K562 (cell line): ENCODE results near the gene RCN2. TPM values are rescaled to one million over a fixed set of nuclear protein-coding genes. Genes with fewer than 3 reads are reported as not detected.

Source experiments
- ATAC-seq: fragments of 200-7000 bp; cut with Tn5 transposase; 3 replicates; pipeline ENCODE4 v1.9.1; 2020; ENCODE audit warnings: moderate library complexity
- BruUV-seq: library from RNA; stranded (reverse); fragments of 400-500 nt; replicated peaks from 2 replicates; lab custom pipeline; 2021; lab: Mats Ljungman, UMichigan
- CTCF ChIA-PET: fragments of 300-600 bp; formaldehyde crosslinking; extraction: SDS; loops from one replicate; lab custom pipeline; 2021; ENCODE audit warnings: low intra/inter-chr PET ratio; lab: Yijun Ruan, JAX
- POLR2A ChIA-PET: fragments of 300-600, 350-650 bp; sonication (Branson Sonifier 250); formaldehyde crosslinking; extraction: SDS; loops from one replicate; lab custom pipeline; 2021; ENCODE audit warnings: antibody characterized with exemption, inconsistent platforms; lab: Yijun Ruan, JAX
- DNase-seq, 4 experiments: peaks; one replicate each; pipeline versions ENCODE4 v3.0.0 to v3.0.0-alpha.2; 2011 to 2018; ENCODE audit warnings: low spot score in 3 of 4, mixed read lengths in 3 of 4; ENCODE audit errors: extremely low read depth in 1 of 4
- FAIRE-seq: peaks from 2 replicates; lab custom pipeline; 2011; peaks lifted over from hg19 to GRCh38; lab: Jason Lieb, UNC
- H2AFZ ChIP-seq: 2 replicates; pipeline ENCODE4 v1.6.0; 2011; ENCODE audit warnings: low read depth, low read length, control low read depth, inconsistent platforms
- H3K27ac ChIP-seq: fragments of 200-600 bp; 3 replicates; pipeline ENCODE4 v1.8.0; 2011; ENCODE audit warnings: low read depth, mild to moderate bottlenecking, control low read depth, inconsistent platforms, low read length, moderate library complexity, mixed read lengths; ENCODE audit errors: extremely low read depth
- H3K27me3 ChIP-seq, 2 experiments: fragments of 300-600 bp in 1 of 2; 2 replicates in 1 of 2; 3 replicates in 1 of 2; pipeline versions ENCODE4 v1.6.0 to v1.8.0; 2011; ENCODE audit warnings: inconsistent platforms in 2 of 2, low read length in 2 of 2, mild to moderate bottlenecking in 1 of 2, mixed read lengths in 1 of 2, moderate library complexity in 1 of 2; ENCODE audit not compliant: control insufficient read depth in 2 of 2, insufficient read depth in 2 of 2
- H3K36me3 ChIP-seq: fragments of 300-600 bp; 3 replicates; pipeline ENCODE4 v1.8.0; 2011; ENCODE audit warnings: mild to moderate bottlenecking, low read length, inconsistent platforms; ENCODE audit not compliant: control insufficient read depth, insufficient read depth
- H3K4me1 ChIP-seq, 2 experiments: fragments of 200-600 bp in 1 of 2; replicated peaks in 1 of 2; 2 replicates in 1 of 2; 3 replicates in 1 of 2; pipeline versions ENCODE4 v1.5.1 to v1.8.0; 2011; ENCODE audit warnings: inconsistent platforms in 2 of 2, low read length in 2 of 2, mild to moderate bottlenecking in 1 of 2, mixed read lengths in 1 of 2, moderate library complexity in 1 of 2; ENCODE audit not compliant: control insufficient read depth in 2 of 2, insufficient read depth in 2 of 2
- H3K4me2 ChIP-seq: 2 replicates; pipeline ENCODE4 v1.6.1; 2011; ENCODE audit warnings: low read length, control low read depth, inconsistent platforms, mixed read lengths; ENCODE audit not compliant: insufficient read depth
- H3K4me3 ChIP-seq: fragments of 200-600 bp; sonication (generic), shearing (Covaris generic); 2 replicates; pipeline ENCODE4 v1.5.1; 2016; ENCODE audit warnings: control low read depth, inconsistent platforms
- H3K79me2 ChIP-seq: fragments of 200-600 bp; 3 replicates; pipeline ENCODE4 v1.8.0; 2011; ENCODE audit warnings: low read length, inconsistent platforms; ENCODE audit not compliant: control insufficient read depth, insufficient read depth
- H3K9ac ChIP-seq, 2 experiments: 2 replicates each; pipeline versions ENCODE4 v1.6.0 to v1.6.1; 2011; ENCODE audit warnings: low read depth in 2 of 2, low read length in 2 of 2, control low read depth in 1 of 2, inconsistent platforms in 1 of 2, mild to moderate bottlenecking in 1 of 2, mixed read lengths in 1 of 2; ENCODE audit not compliant: insufficient read depth in 1 of 2
- H3K9me1 ChIP-seq: one replicate; pipeline ENCODE4 v1.6.0; 2011; ENCODE audit warnings: inconsistent platforms, mild to moderate bottlenecking, low read length, moderate library complexity; ENCODE audit not compliant: control insufficient read depth, insufficient read depth
- H3K9me3 ChIP-seq: replicated peaks from 2 replicates; pipeline ENCODE4 v1.5.1; 2011; ENCODE audit warnings: low read depth, low read length, inconsistent platforms; ENCODE audit not compliant: control insufficient read depth, insufficient read depth
- H4K20me1 ChIP-seq: replicated peaks from 2 replicates; pipeline ENCODE4 v1.6.1; 2011; ENCODE audit warnings: low read length, inconsistent platforms, mixed read lengths; ENCODE audit not compliant: control insufficient read depth, insufficient read depth
- ARNT ChIP-seq, 2 experiments: fragments of 450-650 bp; IDR thresholded peaks; 2 replicates each; pipeline ENCODE4 v1.6.1; 2016; ENCODE audit warnings: mild to moderate bottlenecking in 1 of 2
- FUS ChIP-seq: fragments of 200-400 bp; formaldehyde crosslinking; optimal IDR thresholded peaks from 2 replicates; pipeline ENCODE3; 2017; ENCODE audit warnings: low read depth, low read length
- GABPB1 ChIP-seq: sonication (generic); formaldehyde crosslinking; IDR thresholded peaks from 2 replicates; pipeline ENCODE4 v1.8.0; 2022; ENCODE audit warnings: mild to moderate bottlenecking, missing genetic modification reagents
- PCBP1 ChIP-seq: fragments of 200-400 bp; formaldehyde crosslinking; IDR thresholded peaks from 2 replicates; pipeline ENCODE4 v1.6.1; 2018; ENCODE audit warnings: mild to moderate bottlenecking, low read depth, low read length; ENCODE audit not compliant: poor library complexity, severe bottlenecking
- ZKSCAN3 ChIP-seq: fragments of 250-450 bp; sonication (Bioruptor Pico); IDR thresholded peaks from 2 replicates; pipeline ENCODE4 v1.4.0; 2020
- ZNF445 ChIP-seq: fragments of 250-450 bp; sonication (Bioruptor Pico); IDR thresholded peaks from 2 replicates; pipeline ENCODE4 v1.4.0; 2020; ENCODE audit warnings: low read depth, mild to moderate bottlenecking, moderate library complexity
- WGBS: fragments of 100-300 bp; shearing (Covaris generic); methylation state at CpG from one replicate; pipeline ENCODE4 v1.1.6; 2016; ENCODE audit warnings: low coverage, mixed read lengths; ENCODE audit not compliant: insufficient coverage; ENCODE audit errors: missing lambda C conversion rate; 5-methylcytosine and 5-hydroxymethylcytosine counted together
- in situ Hi-C: fragments of 300-500 bp; cut with MboI; formaldehyde crosslinking; loops from 4 replicates; pipeline ENCODE4 v1.15.0; 2018; ENCODE audit warnings: inconsistent platforms, mixed read lengths
- intact Hi-C: fragments of 100-400 bp; cut with micrococcal nuclease; formaldehyde crosslinking; loops from 2 replicates; pipeline ENCODE4 v1.14.2; 2022
- polyA plus RNA-seq, 8 experiments: library from polyadenylated mRNA; depleted of rRNA in 4 of 8; stranded (reverse) in 5 of 8; unstranded in 3 of 8; fragments of >200 nt; fragmentation: Nextera tagmentation in 2 of 8; fragmentation: Illumina TruSeq in 1 of 8; extraction: Ambion mirVana in 2 of 8; extraction: Trizol in 1 of 8; gene quantifications; 2 replicates each; pipeline versions ENCODE4 v1.2.1 to v1.2.3, GENCODE V29; 2011 to 2014; ENCODE audit warnings: inconsistent platforms in 1 of 8, missing spikeins in 1 of 8
- total RNA-seq, 7 experiments: library from RNA; depleted of rRNA in 6 of 7; stranded (reverse); fragments of >200 nt in 6 of 7; fragmentation: Illumina TruSeq in 2 of 7; extraction: Trizol in 2 of 7; gene quantifications; 2 replicates each; pipeline versions ENCODE4 v1.2.1 to v1.2.3, GENCODE V29; 2011 to 2021; ENCODE audit warnings: low replicate concordance in 1 of 7
- TF ChIP-seq, protein P1 (sequence below): fragments of 450-650 bp; IDR thresholded peaks from 2 replicates; pipeline ENCODE4 v1.6.1; 2017; ENCODE audit warnings: antibody characterized with exemption
- TF ChIP-seq, protein P2 (sequence below), 2 experiments: fragments of 450-650 bp in 1 of 2; sonication (generic) in 1 of 2; formaldehyde crosslinking in 1 of 2; IDR thresholded peaks; 2 replicates each; pipeline versions ENCODE4 v1.7.1 to v1.9.0; 2016 to 2022; ENCODE audit warnings: inconsistent platforms in 1 of 2, mild to moderate bottlenecking in 1 of 2, missing genetic modification reagents in 1 of 2
- TF ChIP-seq, protein P3 (sequence below): fragments of 200-800 bp; sonication (Bioruptor generic); IDR thresholded peaks from 2 replicates; pipeline ENCODE4 v1.6.1; 2017; ENCODE audit warnings: missing genetic modification characterization, missing compliant biosample characterization

Gene RCN2
- total and polyA plus RNA-seq, 9 of the 15 experiments (the other 6 are each of a cell fraction or from before 2014, with no cell fraction given): 20.9 to 63.6 (median 52.8) TPM

- FAIRE-seq (no peak), DNase-seq (no peak), ATAC-seq (no peak)
- Histone ChIP-seq H3K4me2 (no peak overlapping the region), H3K9ac (no peak overlapping the region), H3K27me3 (no peaks in the 10 kb centered on the region), H3K9me1 (no peaks in the 10 kb centered on the region), H3K4me1 (peaks cover 0 to 4% of the 10 kb centered on the region in 2 experiments; a peak in 2 of 5 replicates), H2AFZ (no peak overlapping the region), H3K27ac (no peak overlapping the region), H3K9me3 (no peaks in the 10 kb centered on the region), H4K20me1 (no peaks in the 10 kb centered on the region), H3K4me3 (no peak overlapping the region), H3K79me2 (peaks cover 21% of the 10 kb centered on the region), H3K36me3 (peaks cover 58% of the 10 kb centered on the region)
- intact Hi-C loops (no loop called here), in situ Hi-C loops (no loop called here)
- ChIA-PET CTCF (interaction anchor here (0.7 kb wide), 1 partner anchor 697 kb away, joined by 6 read pairs; no protein-coding TSS in a partner anchor), POLR2A (interaction anchor here (0.7 kb wide), 1 partner anchor 9 kb away, joined by 3 read pairs; no protein-coding TSS in a partner anchor)
- BruUV-seq: no TSS peak
- WGBS: 95% methylated on average over 3 of the region's 3 CpGs
- no peak for TF ChIP-seq PCBP1
- TF ChIP-seq, protein P1, sequence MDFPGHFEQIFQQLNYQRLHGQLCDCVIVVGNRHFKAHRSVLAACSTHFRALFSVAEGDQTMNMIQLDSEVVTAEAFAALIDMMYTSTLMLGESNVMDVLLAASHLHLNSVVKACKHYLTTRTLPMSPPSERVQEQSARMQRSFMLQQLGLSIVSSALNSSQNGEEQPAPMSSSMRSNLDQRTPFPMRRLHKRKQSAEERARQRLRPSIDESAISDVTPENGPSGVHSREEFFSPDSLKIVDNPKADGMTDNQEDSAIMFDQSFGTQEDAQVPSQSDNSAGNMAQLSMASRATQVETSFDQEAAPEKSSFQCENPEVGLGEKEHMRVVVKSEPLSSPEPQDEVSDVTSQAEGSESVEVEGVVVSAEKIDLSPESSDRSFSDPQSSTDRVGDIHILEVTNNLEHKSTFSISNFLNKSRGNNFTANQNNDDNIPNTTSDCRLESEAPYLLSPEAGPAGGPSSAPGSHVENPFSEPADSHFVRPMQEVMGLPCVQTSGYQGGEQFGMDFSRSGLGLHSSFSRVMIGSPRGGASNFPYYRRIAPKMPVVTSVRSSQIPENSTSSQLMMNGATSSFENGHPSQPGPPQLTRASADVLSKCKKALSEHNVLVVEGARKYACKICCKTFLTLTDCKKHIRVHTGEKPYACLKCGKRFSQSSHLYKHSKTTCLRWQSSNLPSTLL: no peak
- TF ChIP-seq ZKSCAN3 (CRISPR knock-in tag): no peak
- no peak for TF ChIP-seq ZNF445 (CRISPR knock-in tag)
- TF ChIP-seq, protein P2, sequence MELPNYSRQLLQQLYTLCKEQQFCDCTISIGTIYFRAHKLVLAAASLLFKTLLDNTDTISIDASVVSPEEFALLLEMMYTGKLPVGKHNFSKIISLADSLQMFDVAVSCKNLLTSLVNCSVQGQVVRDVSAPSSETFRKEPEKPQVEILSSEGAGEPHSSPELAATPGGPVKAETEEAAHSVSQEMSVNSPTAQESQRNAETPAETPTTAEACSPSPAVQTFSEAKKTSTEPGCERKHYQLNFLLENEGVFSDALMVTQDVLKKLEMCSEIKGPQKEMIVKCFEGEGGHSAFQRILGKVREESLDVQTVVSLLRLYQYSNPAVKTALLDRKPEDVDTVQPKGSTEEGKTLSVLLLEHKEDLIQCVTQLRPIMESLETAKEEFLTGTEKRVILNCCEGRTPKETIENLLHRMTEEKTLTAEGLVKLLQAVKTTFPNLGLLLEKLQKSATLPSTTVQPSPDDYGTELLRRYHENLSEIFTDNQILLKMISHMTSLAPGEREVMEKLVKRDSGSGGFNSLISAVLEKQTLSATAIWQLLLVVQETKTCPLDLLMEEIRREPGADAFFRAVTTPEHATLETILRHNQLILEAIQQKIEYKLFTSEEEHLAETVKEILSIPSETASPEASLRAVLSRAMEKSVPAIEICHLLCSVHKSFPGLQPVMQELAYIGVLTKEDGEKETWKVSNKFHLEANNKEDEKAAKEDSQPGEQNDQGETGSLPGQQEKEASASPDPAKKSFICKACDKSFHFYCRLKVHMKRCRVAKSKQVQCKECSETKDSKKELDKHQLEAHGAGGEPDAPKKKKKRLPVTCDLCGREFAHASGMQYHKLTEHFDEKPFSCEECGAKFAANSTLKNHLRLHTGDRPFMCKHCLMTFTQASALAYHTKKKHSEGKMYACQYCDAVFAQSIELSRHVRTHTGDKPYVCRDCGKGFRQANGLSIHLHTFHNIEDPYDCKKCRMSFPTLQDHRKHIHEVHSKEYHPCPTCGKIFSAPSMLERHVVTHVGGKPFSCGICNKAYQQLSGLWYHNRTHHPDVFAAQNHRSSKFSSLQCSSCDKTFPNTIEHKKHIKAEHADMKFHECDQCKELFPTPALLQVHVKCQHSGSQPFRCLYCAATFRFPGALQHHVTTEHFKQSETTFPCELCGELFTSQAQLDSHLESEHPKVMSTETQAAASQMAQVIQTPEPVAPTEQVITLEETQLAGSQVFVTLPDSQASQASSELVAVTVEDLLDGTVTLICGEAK (IDR thresholded peaks at IDR 0.05): no peak
- TF ChIP-seq, protein P2 (CRISPR knock-in tag; IDR thresholded peaks at IDR 0.05): no peak
- TF ChIP-seq, protein P3, sequence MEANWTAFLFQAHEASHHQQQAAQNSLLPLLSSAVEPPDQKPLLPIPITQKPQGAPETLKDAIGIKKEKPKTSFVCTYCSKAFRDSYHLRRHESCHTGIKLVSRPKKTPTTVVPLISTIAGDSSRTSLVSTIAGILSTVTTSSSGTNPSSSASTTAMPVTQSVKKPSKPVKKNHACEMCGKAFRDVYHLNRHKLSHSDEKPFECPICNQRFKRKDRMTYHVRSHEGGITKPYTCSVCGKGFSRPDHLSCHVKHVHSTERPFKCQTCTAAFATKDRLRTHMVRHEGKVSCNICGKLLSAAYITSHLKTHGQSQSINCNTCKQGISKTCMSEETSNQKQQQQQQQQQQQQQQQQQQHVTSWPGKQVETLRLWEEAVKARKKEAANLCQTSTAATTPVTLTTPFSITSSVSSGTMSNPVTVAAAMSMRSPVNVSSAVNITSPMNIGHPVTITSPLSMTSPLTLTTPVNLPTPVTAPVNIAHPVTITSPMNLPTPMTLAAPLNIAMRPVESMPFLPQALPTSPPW (CRISPR knock-in tag): no peak
- no peak for TF ChIP-seq GABPB1 (CRISPR knock-in tag)
- TF ChIP-seq FUS: no peak
- TF ChIP-seq ARNT (IDR thresholded peaks at IDR 0.05): no peak
Measured at GRCh38 chr15:76936671-76937070, 5.1 kb downstream of the RCN2 start.
